Kidney epithelial cell (primary cell): ENCODE measurements around the gene PRF1. TPM values are rescaled to one million over a fixed set of nuclear protein-coding genes. Genes with fewer than 3 reads are reported as not detected.
A peak's percentile ranks its signal among the peaks of the same experiment; 100 is the strongest.
"Not testable (repeated sequence)": the region's sequence is repeated elsewhere in the genome, so short reads cannot be mapped to it uniquely, and the experiment has no call there.

Source experiments
- DNase-seq: peaks from one replicate; pipeline ENCODE4 v3.0.0-alpha.2; 2010; ENCODE audit warnings: low read depth
- H3K27me3 ChIP-seq: 2 replicates; pipeline ENCODE4 v1.6.0; 2011; ENCODE audit warnings: low read length; ENCODE audit not compliant: control insufficient read depth, insufficient read depth
- H3K36me3 ChIP-seq: 2 replicates; pipeline ENCODE4 v1.5.1; 2011; ENCODE audit warnings: low read length; ENCODE audit not compliant: control insufficient read depth, insufficient read depth
- H3K4me3 ChIP-seq: 2 replicates; pipeline ENCODE4 v1.5.1; 2011; ENCODE audit warnings: low read depth, mild to moderate bottlenecking, control low read depth, low read length
- CTCF ChIP-seq: IDR thresholded peaks from 2 replicates; pipeline ENCODE4 v1.5.1; 2011; ENCODE audit warnings: mild to moderate bottlenecking, moderate library complexity, low read length, control low read depth, inconsistent platforms; ENCODE audit not compliant: insufficient read depth, poor library complexity, severe bottlenecking
- total RNA-seq: library from RNA; depleted of rRNA; stranded (reverse); fragments of >200 nt; gene quantifications from 2 replicates; pipeline ENCODE4 v1.2.3, GENCODE V29; 2015

The PRF1 gene
- total RNA-seq, 1 donor from 2014 or later: not detected

GRCh38 chr10:70617798-70618568 is 15.4 kb upstream of the PRF1 start:
- Histone ChIP-seq H3K36me3 (no peaks in the 10 kb centered on the region), H3K27me3 (no peaks in the 10 kb centered on the region), H3K4me3 (no peak overlapping the region)
- TF ChIP-seq CTCF: no peak
- peak; percentile 56 for DNase-seq

DNA sequence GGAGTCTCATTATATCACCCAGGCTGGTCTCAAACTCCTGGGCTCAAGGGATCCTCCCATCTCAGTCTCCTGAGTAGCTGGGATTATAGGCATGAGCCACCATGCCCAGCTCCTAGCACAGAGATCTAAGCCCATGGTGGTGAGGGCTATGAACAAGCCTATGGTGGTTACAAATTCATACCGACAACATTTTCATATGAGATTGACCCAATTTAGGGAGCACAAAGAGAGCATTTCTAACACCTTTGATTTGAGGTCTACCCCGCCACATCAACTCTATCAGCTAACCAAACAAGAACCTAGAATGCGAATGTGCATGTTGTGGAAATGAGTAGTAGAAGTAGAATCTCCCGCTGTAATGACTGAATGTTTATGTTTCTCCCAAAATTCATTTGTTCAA is 14.2 kb upstream of the PRF1 start:
- no peak for DNase-seq
- no peaks in the 10 kb centered on the region for H3K36me3 ChIP-seq
- TF ChIP-seq CTCF: no peak

DNA sequence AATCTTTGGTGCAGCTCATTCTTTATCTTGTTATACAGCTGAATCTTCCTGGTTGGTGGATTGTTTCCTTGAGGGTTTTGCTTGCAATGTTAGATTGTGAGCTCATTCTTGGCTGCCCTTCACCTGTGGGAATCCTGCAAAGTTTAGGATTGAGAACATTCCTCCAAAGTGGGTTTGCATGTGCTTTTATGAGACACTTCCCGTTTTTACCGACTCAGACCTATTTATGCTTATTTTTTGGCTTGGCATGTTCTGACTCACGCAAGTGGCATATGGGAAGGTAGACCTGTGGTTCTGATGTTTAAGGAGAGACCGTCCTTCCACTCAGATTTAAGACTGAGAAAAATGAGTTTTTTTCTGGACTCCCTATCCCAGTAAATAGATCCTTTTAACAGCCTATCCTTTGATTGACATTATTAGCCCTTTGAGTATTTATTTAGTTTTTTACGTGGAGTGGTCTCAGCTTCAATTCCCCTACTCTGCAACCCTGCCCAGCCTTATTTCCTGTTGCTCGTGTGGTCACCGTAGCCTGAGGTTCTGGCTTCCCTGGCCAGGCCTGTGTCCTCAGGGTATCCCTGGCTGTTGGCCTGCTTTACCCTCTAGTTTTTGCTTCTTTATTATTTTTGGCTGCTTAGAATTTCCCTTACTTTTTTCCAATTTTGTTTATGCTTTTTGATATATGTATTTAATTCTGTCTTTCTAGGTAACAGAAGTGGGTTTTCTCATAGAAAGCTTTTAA is 13.4 kb upstream of the PRF1 start:
- Histone ChIP-seq H3K4me3 (no peak overlapping the region), H3K27me3 (no peaks in the 10 kb centered on the region), H3K36me3 (no peaks in the 10 kb centered on the region)
- no peak for TF ChIP-seq CTCF
- DNase-seq: no peak

More for the DNA sequence above, 14.2 kb upstream of the PRF1 start:
- no peak overlapping the region for H3K4me3 ChIP-seq
- no peaks in the 10 kb centered on the region for H3K27me3 ChIP-seq

DNA sequence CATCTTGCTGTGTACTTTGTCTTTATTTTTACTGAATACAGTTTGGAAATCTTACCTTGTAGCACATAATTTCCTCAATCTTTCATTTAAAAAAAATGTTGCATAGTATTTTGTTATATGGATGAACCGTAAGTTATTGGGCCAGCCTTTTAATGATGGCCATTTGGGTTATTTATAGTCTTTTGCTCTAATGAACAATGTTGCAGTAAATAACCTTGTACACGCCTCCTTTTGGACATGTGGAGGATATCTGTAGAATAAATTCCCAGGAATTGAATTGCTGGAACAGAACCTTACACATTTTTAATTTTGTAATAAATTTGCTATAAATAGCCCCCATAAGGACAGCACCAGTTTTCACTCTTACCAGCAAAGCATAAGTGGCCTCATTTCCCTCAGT is 12.7 kb upstream of the PRF1 start:
- no peak overlapping the region for H3K4me3 ChIP-seq
- no peak for TF ChIP-seq CTCF
- DNase-seq: no peak
- H3K36me3 ChIP-seq: no peaks in the 10 kb centered on the region
- no peaks in the 10 kb centered on the region for H3K27me3 ChIP-seq

DNA sequence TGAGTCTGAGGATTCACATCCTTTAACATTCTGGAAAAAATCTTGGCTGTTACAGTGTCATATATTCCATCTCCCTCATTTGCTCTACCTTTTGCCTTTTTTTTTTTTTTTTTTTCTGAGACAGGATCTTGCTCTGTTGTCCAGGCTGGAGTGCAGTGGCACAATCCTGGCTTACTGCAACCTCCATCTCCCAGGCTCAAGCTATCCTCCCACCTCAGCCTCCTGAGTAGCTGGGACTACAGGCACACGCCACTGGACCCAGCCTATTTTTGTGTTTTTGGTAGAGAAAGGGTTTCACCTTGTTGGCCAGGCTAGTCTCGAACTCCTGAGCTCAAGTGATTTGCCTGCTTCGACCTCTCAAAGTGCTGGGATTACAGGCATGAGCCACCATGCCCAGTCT is 11.8 kb upstream of the PRF1 start:
- not testable (repeated sequence) for H3K27me3 ChIP-seq, DNase-seq, H3K4me3 ChIP-seq, H3K36me3 ChIP-seq

GRCh38 chr10:70613941-70614340 is 11.4 kb upstream of the PRF1 start:
- H3K4me3 ChIP-seq: no peak overlapping the region
- no peaks in the 10 kb centered on the region for H3K27me3 ChIP-seq
- no peak for DNase-seq
- H3K36me3 ChIP-seq: no peaks in the 10 kb centered on the region
- no peak for TF ChIP-seq CTCF
